NCI-H1417 (cell line): ENCODE data around the gene CNNM2.
"Not testable (repeated sequence)": the region's sequence is repeated elsewhere in the genome, so short reads cannot be mapped to it uniquely, and the experiment has no call there.

Experiments used
- DNase-seq, 3 experiments: peaks; one replicate each; lab custom pipeline; 2025; lab: John Stamatoyannopoulos, UW

Gene CNNM2

DNA sequence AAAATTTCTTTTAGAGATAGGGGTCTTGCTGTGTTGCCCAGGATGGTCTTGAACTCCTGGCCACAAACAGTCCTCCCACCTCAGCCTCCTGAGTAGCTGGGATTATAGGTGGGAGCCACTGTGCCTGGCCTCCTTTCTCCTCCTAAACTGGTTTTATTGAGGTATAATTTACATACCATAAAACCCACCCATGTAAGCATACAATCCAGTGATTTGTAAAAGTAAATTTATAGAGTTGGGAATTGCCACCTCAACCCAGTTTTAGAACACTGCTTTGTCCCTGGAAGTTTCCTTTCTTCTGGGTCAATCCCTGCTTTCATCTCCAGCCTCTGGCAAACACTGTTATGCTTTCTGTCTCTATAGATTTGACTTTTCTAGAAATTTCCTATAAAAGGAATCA lies 49.0 kb downstream of the CNNM2 start:
- no peak for DNase-seq

- no peak for DNase-seq
Measured at GRCh38 chr10:102970562-102971340, 52.7 kb downstream of the CNNM2 start.

- DNase-seq: no peak
Measured at GRCh38 chr10:102975483-102976379, 57.6 kb downstream of the CNNM2 start.

DNA sequence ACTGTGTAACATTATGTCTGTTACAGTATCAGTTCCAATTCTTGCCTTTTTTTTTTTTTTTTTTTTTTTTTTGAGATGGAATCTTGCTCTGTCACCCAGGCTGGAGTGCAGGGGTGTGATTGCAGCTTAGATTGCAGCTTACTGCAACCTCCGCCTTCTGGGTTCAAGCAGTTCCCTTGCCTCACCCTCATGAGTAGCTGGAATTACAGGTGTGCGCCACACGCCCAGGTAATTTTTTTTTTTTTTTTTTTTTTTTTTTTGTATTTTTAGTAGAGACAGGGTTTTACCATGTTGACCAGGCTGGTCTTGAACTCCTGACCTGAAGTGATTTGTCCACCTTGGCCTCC lies 58.3 kb downstream of the CNNM2 start:
- DNase-seq: not testable (repeated sequence)

- no peak for DNase-seq
Measured at GRCh38 chr10:102982296-102982695, 64.2 kb downstream of the CNNM2 start.

DNA sequence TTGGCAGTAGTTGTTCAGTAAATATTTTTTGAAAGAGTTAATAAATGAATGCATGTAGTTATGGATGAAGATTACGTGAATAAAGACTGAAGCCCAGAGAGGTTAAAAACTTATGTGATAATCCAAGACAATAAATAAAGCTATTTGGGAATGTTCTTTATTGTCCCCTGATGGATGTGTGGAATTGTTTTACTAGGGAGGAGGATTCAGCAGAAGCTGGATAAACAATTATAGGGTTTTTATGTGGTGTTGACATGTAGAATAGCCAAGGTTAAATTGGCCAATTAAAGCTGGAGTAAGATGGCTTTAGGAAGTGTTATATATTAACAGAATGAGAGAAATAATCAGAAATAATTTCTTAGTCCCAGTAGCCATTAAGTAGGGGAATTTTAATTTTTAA lies 66.0 kb downstream of the CNNM2 start:
- DNase-seq: peak in 1 of 3 experiments; percentile 3

DNA sequence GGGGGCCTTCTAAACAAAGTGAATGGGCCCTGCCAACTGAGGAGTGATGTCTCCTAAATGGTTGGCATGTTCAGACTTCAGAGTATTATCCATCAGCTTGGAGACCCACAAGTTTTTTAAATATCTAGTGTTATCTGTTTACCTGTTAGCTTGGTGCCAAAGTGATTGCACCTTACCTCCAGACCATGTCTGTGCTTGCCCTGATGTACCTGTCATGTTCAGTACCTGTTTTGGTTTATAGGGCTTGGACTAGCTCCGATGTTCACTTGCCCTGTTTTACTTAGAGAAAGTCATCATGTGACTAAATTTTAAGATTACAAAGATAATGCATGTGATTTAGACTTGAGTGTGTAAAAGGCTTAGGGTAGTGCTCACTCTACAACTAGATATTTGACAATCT lies 67.7 kb downstream of the CNNM2 start:
- DNase-seq: no peak

GRCh38 chr10:102988404-102989314 lies 70.6 kb downstream of the CNNM2 start:
- no peak for DNase-seq

- DNase-seq: peak in 2 of 3 experiments; percentile 0 to 1
Measured at GRCh38 chr10:102994531-102995295, 76.6 kb downstream of the CNNM2 start.

DNA sequence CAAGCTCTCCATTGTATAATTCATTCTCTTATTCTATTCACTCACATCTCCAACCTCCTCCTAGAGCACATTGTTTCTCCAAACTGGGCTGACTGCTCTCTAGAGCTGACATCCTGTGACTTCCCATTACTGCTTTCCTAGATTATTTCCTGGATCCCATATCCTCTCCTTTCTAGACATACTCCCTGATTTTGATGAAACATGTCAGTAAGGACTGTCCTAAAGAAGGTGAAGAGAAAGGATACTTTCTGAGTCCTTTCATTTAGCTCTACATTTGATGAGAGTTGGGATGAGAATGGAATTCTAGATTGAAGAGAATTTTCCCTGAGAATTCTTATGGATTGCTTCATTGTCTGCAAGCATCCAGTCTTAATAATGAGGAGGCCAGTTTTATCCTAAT lies 78.8 kb downstream of the CNNM2 start:
- peak in 1 of 3 experiments; percentile 2 for DNase-seq

DNA sequence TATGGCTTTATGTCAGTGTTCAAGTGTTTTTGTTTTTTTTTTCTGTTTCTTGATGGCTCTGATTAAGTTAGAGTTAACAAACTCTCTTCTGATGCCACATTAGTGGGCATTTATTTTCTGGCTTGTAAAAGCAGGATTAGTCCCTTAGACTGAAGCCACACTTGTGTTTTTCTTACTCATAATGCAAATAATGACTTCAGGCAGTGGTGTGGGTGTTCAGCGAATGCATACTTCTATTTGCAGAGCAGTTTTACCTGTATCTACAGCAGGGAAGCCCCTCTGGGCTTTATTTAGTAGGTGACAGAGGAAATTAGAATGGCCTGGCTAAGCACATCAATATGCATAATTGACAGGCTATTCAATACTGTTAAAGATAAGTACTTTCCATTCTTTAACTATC lies 79.9 kb downstream of the CNNM2 start:
- DNase-seq: peak in 2 of 3 experiments; percentile 18 to 57

DNA sequence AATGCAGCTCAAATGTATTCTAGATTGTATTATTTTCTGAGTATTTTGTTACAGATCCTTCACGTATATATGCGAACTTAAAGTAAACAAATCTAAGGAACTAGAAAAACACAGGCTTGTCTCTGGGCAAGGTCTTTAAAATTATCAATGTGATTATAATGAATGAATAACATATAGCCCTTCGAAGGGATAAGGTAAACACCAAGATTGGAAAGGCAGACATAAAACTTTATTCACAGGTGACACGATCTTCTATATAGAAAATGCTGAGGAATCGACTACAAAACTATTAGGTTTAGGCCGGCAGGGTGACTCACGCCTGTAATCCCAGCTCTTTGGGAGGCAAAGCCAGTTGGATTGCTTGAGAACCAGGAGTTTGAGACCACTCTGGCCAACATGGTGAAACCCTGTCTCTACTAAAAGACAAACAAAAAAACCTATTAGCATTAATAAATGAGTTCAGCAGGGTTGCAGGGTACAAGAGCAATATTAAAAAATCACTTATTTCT lies 80.4 kb downstream of the CNNM2 start:
- DNase-seq: peak in 1 of 3 experiments; percentile 34

DNA sequence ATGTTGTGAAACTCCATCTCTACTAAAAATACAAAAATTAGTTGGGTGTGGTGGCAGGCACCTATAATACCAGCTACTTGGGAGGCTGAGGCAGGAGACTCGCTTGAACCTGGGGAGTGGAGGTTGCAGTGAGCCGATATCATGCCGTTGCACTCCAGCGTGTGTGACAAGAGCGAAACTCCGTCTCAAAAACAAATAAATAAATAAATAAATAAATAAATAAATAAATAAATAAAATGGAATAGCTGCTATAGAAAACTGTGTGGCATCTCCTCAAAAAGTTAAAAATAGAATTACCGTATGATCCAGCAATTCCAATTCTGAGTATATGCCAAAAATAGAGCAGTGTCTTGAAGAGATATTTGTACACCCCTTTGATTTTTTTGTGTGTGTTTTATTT lies 82.0 kb downstream of the CNNM2 start:
- DNase-seq: not testable (repeated sequence)

GRCh38 chr10:103007017-103007416 lies 88.9 kb downstream of the CNNM2 start:
- no peak for DNase-seq

DNA sequence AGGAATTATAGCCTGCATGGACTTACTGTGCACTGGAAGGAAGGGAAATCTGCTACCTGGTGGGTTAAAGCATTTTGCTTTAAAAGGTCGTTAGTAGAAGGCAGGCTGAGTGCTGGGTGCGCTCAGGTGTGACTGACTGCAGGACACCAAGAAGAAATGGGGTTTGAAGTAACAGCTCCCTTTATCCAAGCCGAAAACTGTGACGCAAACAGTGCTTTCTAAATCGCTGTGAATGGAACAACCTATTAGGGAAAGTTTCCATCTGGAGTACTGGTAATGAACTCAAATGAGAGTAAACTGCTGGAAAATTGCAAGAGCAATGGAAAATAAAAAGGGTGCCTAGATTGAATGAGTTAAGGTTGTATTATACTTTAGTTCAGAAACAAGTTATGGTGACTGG lies 95.3 kb downstream of the CNNM2 start:
- DNase-seq: peak in 1 of 3 experiments; percentile 1

GRCh38 chr10:103019425-103019824 lies 101.3 kb downstream of the CNNM2 start:
- no peak for DNase-seq

- DNase-seq: no peak
Measured at GRCh38 chr10:103021150-103021899, 103.2 kb downstream of the CNNM2 start.

GRCh38 chr10:103021900-103022293 lies 103.8 kb downstream of the CNNM2 start:
- no peak for DNase-seq

DNA sequence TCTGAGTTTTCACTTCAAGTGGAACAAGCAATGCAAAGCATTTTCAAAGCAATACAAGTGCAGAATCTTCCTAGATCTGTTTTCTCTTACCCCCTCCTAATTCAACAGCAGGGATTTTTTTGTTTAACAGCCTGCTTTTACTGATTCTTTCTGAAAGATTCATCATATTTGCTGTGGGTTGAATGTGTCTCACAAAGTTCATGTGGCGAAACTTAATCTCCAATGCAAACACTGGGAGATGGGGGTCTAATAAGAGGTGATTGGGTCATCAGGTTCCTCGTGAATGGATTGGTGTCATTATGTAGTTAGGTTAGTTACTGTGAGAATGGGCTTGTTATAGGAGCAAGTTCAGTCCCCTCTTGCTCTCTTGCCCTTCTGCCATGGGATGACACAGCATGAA lies 107.6 kb downstream of the CNNM2 start:
- DNase-seq: no peak

GRCh38 chr10:103038570-103038969 lies 120.5 kb downstream of the CNNM2 start:
- no peak for DNase-seq
